8988T (cell line): Measurements from ENCODE around the gene NFATC1.

Experiments used
- DNase-seq: peaks from one replicate; pipeline ENCODE4 v3.0.0; 2011

Gene NFATC1

DNA sequence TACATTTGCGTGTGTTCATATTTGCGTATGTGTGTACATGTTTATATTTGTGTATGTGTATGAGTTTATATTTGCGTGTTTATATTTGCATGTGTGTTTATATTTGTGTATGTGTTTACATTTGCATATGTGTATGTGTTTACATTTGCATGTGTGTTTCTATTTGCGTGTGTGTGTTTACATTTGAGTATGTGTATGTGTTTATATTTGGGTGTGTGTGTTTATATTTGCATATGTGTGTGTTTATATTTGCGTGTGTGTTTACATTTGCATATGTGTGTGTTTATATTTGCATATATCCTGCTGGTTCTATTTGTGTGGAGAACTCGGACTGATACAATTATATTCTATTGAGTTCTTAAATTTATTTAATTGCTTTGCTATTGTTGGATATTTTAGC is 168.7 kb downstream of the NFATC1 start:
- no peak for DNase-seq

DNA sequence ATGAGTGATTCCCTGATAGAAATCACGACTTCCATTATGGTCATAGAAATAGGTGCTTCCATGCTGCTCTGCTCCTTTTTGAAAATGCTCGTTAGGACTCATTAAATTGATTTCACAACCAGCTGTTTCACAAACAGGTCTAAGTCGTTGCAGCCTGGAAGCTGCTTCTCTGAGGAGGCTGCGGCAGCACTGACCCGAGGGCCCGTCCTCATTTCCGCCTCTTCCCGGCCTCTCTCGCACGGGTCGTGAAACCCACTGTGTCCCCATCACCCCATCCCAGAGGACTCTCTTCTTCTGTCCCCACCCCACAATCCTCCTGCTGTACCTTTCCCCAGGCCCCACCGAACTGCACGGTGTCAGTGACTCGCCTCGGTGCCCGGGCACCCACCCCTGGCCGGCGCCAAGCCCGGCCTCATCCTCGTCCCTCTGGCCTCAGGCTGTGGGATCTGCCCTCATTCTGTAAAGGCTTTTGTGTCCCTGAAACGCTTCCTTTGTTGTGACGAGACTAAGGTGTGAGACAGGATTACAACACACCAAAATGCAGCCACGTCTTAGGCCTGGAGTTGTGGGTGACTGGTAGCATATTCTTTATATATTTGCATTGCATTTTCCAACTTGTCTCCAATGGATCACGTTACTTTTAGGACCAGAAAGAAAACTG is 171.2 kb downstream of the NFATC1 start:
- no peak for DNase-seq

- DNase-seq = no peak
Observed at GRCh38 chr18:79567481-79568147, 171.9 kb downstream of the NFATC1 start.

DNA sequence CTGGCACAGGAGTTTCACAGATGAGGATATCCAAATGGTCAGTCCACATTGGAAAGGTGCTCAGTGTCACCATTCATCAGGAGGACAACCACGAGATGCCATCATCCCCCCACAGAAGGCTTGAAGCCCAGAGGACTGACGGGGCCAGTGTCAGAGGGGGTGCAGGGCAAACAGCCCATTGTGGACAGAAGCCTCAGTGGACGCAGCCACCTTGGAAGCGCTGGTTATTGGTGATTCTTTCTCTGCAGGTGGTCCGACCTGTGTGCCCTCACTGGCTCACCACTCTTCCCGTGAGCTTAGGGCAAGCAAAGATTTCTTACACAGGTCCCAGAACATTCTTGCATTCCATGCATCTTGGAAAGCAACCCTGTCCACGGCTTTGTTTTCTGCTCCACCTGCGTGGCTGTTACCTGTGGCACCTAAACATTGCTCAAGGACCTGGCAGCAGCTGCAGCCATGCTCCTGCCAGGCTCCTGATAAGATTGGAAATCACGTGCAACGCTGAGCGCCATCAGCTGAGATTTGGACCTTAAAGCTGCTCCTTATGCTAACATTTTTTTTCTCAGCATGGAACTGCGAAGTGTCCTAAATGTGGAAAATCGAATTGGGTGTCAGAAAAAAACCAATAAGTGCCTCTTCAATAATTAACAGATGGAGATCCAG is 172.9 kb downstream of the NFATC1 start:
- DNase-seq = no peak

DNA sequence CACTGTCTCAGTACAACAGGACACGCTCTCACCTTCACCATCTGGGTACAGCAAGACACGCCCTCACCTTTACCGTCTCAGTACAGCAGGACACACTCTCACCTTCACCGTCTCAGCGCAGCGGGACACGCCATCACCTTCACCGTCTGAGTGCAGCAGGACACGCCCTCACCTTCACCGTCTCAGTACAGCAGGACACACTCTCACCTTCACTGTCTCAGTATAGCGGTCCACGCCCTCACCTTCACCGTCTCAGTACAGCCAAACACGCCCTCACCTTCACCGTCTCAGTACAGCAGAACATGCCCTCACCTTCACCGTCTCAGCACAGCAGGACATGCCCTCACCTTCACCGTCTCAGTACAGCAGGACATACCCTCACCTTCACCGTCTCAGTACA is 174.0 kb downstream of the NFATC1 start:
- no peak for DNase-seq

GRCh38 chr18:79570266-79571201 is 174.8 kb downstream of the NFATC1 start:
- DNase-seq = no peak

DNA sequence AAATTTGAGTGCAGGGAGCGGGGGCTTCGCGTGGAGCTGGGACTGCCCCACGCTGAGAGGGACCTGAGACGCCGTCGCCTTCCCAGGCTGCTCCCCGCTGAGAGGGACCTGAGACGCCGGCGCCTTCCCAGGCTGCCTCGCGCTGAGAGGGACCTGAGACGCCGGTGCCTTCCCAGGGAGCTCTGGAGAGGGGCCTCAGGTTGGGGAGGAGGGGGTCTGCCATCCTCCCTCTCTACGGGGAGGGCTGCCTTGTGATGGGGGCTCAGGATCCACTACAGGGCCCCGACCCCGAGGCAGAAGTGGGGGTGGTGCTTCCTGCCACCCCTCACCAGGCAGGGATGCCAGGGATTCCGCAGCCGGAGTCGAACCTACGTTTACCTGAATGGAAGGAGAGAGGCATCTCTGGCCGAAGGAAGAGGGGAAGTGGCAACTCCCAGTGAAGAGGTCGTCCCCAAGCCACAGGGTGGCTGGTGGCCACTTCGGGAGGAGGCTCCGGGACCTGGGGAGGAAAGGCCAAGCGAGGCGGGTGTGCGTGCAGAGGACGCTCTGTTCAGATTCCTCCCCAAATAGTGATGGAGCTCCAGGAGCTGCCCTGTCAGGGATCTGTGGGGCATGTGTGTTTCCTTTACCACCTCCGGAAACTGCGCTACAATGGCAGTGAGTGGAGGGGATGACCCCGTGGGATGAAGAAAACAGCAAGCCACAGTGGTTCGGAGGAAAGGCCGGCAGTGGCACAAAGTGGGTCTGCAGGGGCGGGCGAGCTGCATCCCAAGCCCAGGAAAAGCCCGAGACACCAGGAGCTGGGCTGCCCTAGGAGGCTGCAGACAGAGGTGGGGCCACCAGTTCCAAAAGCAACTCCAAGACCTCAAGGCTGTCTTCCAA is 175.7 kb downstream of the NFATC1 start:
- no peak for DNase-seq

GRCh38 chr18:79572093-79572780 is 176.5 kb downstream of the NFATC1 start:
- no peak for DNase-seq

- DNase-seq = no peak
Observed at GRCh38 chr18:79572848-79573451, 177.2 kb downstream of the NFATC1 start.

GRCh38 chr18:79573921-79574491 is 178.3 kb downstream of the NFATC1 start:
- DNase-seq = no peak

DNA sequence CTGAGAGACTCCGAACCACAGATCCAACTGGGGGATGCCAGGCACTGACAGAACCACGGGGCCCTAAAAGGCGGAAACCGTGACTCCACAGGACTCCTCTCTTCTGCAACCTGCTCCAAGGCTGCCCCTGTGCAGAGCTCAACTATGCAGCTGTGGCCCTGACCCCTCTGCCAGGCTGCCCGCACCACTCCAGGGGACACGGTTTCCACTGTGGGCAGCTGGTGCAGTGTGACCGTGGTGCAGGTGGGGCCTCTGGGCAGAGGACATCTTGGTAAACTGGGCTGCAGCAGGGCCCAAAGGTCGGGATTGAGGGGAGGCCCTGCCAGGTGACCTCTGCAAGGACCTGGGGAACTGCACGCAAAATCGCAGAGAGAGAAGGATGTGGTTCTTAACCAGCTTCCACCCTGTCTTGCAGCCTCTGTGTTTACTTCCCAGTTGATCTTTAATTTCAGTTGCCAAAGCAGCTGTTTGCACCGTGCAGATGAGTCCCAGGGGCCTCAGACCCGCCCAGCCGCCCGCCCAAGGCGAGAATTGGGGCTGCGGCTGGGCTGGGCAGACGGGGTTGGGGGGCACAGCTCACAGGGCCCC is 179.3 kb downstream of the NFATC1 start:
- no peak for DNase-seq

- no peak for DNase-seq
Observed at GRCh38 chr18:79575891-79576685, 180.4 kb downstream of the NFATC1 start.

- DNase-seq = no peak
Observed at GRCh38 chr18:79576686-79577351, 181.1 kb downstream of the NFATC1 start.

DNA sequence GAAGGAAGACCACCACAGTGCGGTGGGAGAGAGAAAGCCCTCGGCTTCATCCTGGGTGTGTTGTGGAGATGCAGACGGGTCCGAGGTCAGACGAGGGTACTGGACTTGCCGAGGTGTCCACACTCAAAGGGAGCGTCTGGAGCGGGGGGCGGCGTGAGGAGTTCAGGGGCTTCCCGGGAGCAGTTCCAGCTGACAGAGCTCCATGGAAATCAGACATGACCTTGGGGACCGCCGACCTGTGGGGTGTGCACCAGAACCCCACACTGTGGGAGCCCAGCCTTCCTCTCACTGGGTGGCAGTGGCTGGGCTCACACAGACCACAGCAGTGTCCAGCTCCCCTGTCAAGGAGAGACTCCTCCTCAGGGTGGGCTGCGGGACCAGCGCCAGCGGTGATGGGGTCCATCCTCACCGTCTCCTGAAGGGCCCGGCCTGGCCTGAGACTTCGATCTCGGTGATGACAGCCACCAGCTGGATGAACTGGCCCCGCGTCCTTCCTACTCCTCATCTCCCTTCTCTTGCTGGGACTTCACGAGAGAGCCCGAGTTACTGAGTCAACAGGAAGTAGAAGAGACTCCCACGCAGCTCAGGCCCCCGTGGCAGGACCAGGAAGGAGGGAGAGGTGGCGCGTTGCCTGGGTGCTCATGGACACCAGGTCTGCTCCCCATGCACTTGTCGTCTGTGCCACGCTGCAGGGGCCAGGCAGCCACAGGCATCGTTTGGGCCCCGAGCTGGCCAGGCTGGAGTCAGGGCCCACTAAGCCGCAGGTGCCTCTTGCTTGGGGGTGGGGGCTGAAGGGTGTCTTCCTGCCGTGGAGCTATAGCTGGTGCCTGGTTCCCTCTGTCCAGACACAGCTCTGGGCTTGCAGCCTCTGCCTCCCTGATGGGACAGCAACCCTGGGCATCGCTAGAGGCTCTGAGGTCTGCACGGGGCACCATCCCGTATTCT is 182.0 kb downstream of the NFATC1 start:
- DNase-seq = no peak

GRCh38 chr18:79578396-79579260 is 182.9 kb downstream of the NFATC1 start:
- DNase-seq = no peak
